Activated CD8-positive, alpha-beta T cell treated with anti-CD3 and anti-CD28 coated beads for 36 hours (primary cell): ENCODE measurements around the gene CFH. TPM values are rescaled to one million over a fixed set of nuclear protein-coding genes. Genes with fewer than 3 reads are reported as not detected.

Source experiments
- ATAC-seq: fragments of 200-7000 bp; cut with Tn5 transposase; one replicate; pipeline ENCODE4 v1.10.0; 2021; ENCODE audit warnings: mild to moderate bottlenecking, moderate library complexity
- CTCF ChIA-PET: fragments of 350-600 bp; sonication (Branson Sonifier 250); formaldehyde crosslinking; loops from one replicate; lab custom pipeline; 2021; ENCODE audit warnings: antibody characterized with exemption; lab: Charles Lee
- POLR2A ChIA-PET: fragments of 350-600 bp; sonication (Branson Sonifier 250); formaldehyde crosslinking; loops from one replicate; lab custom pipeline; 2021; ENCODE audit warnings: antibody characterized with exemption; lab: Charles Lee
- DNase-seq: peaks from one replicate; pipeline ENCODE4 v3.0.0-alpha.2; 2020
- H3K27ac Mint-ChIP-seq: one replicate; pipeline ENCODE4 v1.8.0; 2021; ENCODE audit warnings: mild to moderate bottlenecking, mixed read lengths
- H3K27me3 Mint-ChIP-seq: one replicate; pipeline ENCODE4 v1.8.0; 2021; ENCODE audit warnings: mixed read lengths
- H3K36me3 Mint-ChIP-seq: one replicate; pipeline ENCODE4 v1.8.0; 2021; ENCODE audit warnings: low read depth, mixed read lengths
- H3K4me1 Mint-ChIP-seq: one replicate; pipeline ENCODE4 v1.8.0; 2021; ENCODE audit warnings: low read depth, mixed read lengths
- H3K4me3 Mint-ChIP-seq: one replicate; pipeline ENCODE4 v1.8.0; 2021; ENCODE audit warnings: mild to moderate bottlenecking, moderate library complexity, mixed read lengths
- H3K9me3 Mint-ChIP-seq: one replicate; pipeline ENCODE4 v1.8.0; 2021; ENCODE audit warnings: mixed read lengths
- CTCF ChIP-seq: fragments of 200-600 bp; IDR thresholded peaks from one replicate; pipeline ENCODE4 v1.8.0; 2022; ENCODE audit warnings: antibody characterized with exemption, mild to moderate bottlenecking
- intact Hi-C: fragments of 100-400 bp; cut with micrococcal nuclease; formaldehyde crosslinking; loops from one replicate; pipeline ENCODE4 v1.10.0; 2022
- total RNA-seq, 2 experiments: library from RNA; stranded (reverse); gene quantifications; one replicate each; pipeline ENCODE4 v1.2.3, GENCODE V29; 2021

The CFH gene
- total RNA-seq, 2 experiments from 2014 or later: 0.38 to 0.68 TPM

- no peaks in the 10 kb centered on the region for H3K4me1 Mint-ChIP-seq
- no peak overlapping the region for H3K27ac Mint-ChIP-seq
- no peaks in the 10 kb centered on the region for H3K9me3 Mint-ChIP-seq
- intact Hi-C loops: loop anchor here (2.0 to 10.0 kb wide), 2 partner anchors 296 to 512 kb away; no protein-coding TSS in a partner anchor
- H3K36me3 Mint-ChIP-seq: no peaks in the 10 kb centered on the region
- H3K4me3 Mint-ChIP-seq: no peak overlapping the region
- ATAC-seq: no peak
- ChIA-PET CTCF (interaction anchor here (1.1 to 2.1 kb wide), 2 partner anchors 9 to 513 kb away, joined by 6 to 30 read pairs; no protein-coding TSS in a partner anchor), POLR2A (no interaction called here)
- H3K27me3 Mint-ChIP-seq: no peaks in the 10 kb centered on the region
- no peak for DNase-seq
- TF ChIP-seq CTCF: peak; percentile 81
Observed at GRCh38 chr1:196660852-196661251, 9.0 kb downstream of the CFH start.

GRCh38 chr1:196661345-196661744, 9.5 kb downstream of the CFH start:
- ChIA-PET POLR2A (no interaction called here), CTCF (interaction anchor here (1.1 to 2.1 kb wide), 2 partner anchors 9 to 513 kb away, joined by 6 to 30 read pairs; no protein-coding TSS in a partner anchor)
- Mint-ChIP-seq H3K9me3 (no peaks in the 10 kb centered on the region), H3K4me3 (no peak overlapping the region), H3K27ac (no peak overlapping the region), H3K36me3 (no peaks in the 10 kb centered on the region), H3K4me1 (no peaks in the 10 kb centered on the region), H3K27me3 (no peaks in the 10 kb centered on the region)
- intact Hi-C loops: loop anchor here (2.0 to 10.0 kb wide), 2 partner anchors 297 to 513 kb away; no protein-coding TSS in a partner anchor
- no peak for TF ChIP-seq CTCF
- ATAC-seq (no peak), DNase-seq (no peak)

- H3K9me3 Mint-ChIP-seq: no peaks in the 10 kb centered on the region
- POLR2A ChIA-PET: no interaction called here
Observed at GRCh38 chr1:196667131-196667530, 15.3 kb downstream of the CFH start.

GRCh38 chr1:196669051-196669450, 17.2 kb downstream of the CFH start:
- Mint-ChIP-seq H3K36me3 (no peaks in the 10 kb centered on the region), H3K4me3 (no peak overlapping the region), H3K27me3 (no peaks in the 10 kb centered on the region), H3K27ac (no peak overlapping the region), H3K9me3 (no peaks in the 10 kb centered on the region), H3K4me1 (no peaks in the 10 kb centered on the region)
- DNase-seq: no peak
- ChIA-PET CTCF (no interaction called here), POLR2A (no interaction called here)
- intact Hi-C loops: loop anchor here (10.0 kb wide), 1 partner anchor 304 kb away; no protein-coding TSS in a partner anchor
- no peak for TF ChIP-seq CTCF
- ATAC-seq: no peak

More at GRCh38 chr1:196667131-196667530, 15.3 kb downstream of the CFH start:
- Mint-ChIP-seq H3K27ac (no peak overlapping the region), H3K27me3 (no peaks in the 10 kb centered on the region), H3K36me3 (no peaks in the 10 kb centered on the region), H3K4me1 (no peaks in the 10 kb centered on the region), H3K4me3 (no peak overlapping the region)
- TF ChIP-seq CTCF: no peak
- ATAC-seq (no peak), DNase-seq (no peak)
- intact Hi-C loops: loop anchor here (10.0 kb wide), 1 partner anchor 302 kb away; no protein-coding TSS in a partner anchor
- CTCF ChIA-PET: no interaction called here

GRCh38 chr1:196669693-196670092, 17.9 kb downstream of the CFH start:
- no peak overlapping the region for H3K4me3 Mint-ChIP-seq
- no peak overlapping the region for H3K27ac Mint-ChIP-seq
- no peaks in the 10 kb centered on the region for H3K4me1 Mint-ChIP-seq
- no peaks in the 10 kb centered on the region for H3K9me3 Mint-ChIP-seq
- ChIA-PET POLR2A (no interaction called here), CTCF (interaction anchor here (1.7 kb wide), 1 partner anchor 8 kb away, joined by 6 read pairs; no protein-coding TSS in a partner anchor)
- TF ChIP-seq CTCF: no peak
- intact Hi-C loops: loop anchor here (10.0 kb wide), 1 partner anchor 305 kb away; no protein-coding TSS in a partner anchor
- no peaks in the 10 kb centered on the region for H3K36me3 Mint-ChIP-seq
- DNase-seq (no peak), ATAC-seq (no peak)
- H3K27me3 Mint-ChIP-seq: no peaks in the 10 kb centered on the region
